Right lobe of liver (tissue), 4 donors: Measurements from ENCODE around the gene ALDH1B1.

ENCODE experiments used
- CTCF ChIP-seq, 4 donors: fragments of 200-600 bp in 3 of 4; fragments of 450-650 bp in 1 of 4; IDR thresholded peaks; one replicate each; pipeline versions ENCODE4 v1.5.1 to v1.8.0; 2016 to 2022; ENCODE audit warnings: antibody characterized with exemption in 4 of 4, mild to moderate bottlenecking in 2 of 4
- POLR2A ChIP-seq: fragments of 450-650 bp; IDR thresholded peaks from one replicate; pipeline ENCODE4 v1.6.1; 2017; ENCODE audit warnings: antibody characterized with exemption, mild to moderate bottlenecking
- donor health status: DM: no; HTN: no; CAD: no.
- donor health status: DM: no; HTN: no; CAD: no.
- donor health status: DM: no; HTN: yes; CAD: no.

GRCh38 chr9:38419181-38419580, 26.7 kb downstream of the ALDH1B1 start:
- TF ChIP-seq CTCF (IDR thresholded peaks at IDR 0.05), result no peak
- TF ChIP-seq POLR2A, result no peak
